ENCODE results near the gene PLS1. TPM values are rescaled to one million over a fixed set of nuclear protein-coding genes. Genes with fewer than 3 reads are reported as not detected.

Gene PLS1
- total RNA-seq, 2 donors from 2014 or later, result 11.3 to 26.4 TPM

DNA sequence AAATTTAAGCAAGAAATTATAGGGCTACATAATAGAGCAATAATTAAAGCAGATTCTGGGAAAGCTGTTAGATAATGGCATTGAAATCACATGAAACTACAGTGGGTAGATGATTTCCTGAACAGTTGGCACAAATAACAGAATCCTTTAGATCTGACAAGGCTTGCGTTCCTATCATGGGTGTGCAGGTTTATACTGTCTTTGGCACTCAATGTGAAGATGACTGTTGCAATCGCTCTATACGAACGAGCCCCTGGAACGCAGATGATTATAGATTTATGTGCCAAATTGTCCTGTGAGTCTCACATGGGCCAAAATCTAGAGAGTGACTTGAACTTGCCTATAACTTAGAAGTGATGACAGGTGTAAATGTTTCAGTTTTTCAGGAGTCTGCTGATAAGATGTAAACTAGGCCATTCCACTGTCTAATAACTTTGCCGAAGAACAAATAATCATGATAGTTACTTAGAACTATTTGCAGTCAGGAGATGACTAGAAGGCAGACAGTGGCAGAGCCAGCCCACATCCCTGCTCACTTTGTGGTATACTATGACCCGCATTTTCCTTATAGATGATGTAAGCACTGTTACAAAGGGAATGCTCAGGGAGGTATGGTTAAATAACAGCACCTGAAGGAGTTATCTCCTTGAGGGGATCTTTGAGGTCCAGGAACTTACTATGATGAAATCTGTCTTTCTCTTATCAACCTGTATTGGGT lies 97.1 kb downstream of the PLS1 start:
- Histone ChIP-seq H3K4me1 (ENCODE audit: control insufficient read depth, insufficient read depth, low read length) (no peaks in the 10 kb centered on the region), H3K27me3 (ENCODE audit: control insufficient read depth, insufficient read depth, low read length, poor library complexity, severe bottlenecking) (no peaks in the 10 kb centered on the region), H3K9ac (ENCODE audit: extremely low read depth, low read length, poor library complexity, severe bottlenecking) (no peak overlapping the region), H3K36me3 (ENCODE audit: control insufficient read depth, insufficient read depth, low read length) (no peaks in the 10 kb centered on the region), H3K9me3 (ENCODE audit: control insufficient read depth, low read length) (no peaks in the 10 kb centered on the region), H3K27ac (ENCODE audit: low read depth, low read length) (no peak overlapping the region), H3K4me3 (ENCODE audit: low read length) (no peak overlapping the region)
- H3K27ac Mint-ChIP-seq, result no peak overlapping the region
- TF ChIP-seq, protein P1, sequence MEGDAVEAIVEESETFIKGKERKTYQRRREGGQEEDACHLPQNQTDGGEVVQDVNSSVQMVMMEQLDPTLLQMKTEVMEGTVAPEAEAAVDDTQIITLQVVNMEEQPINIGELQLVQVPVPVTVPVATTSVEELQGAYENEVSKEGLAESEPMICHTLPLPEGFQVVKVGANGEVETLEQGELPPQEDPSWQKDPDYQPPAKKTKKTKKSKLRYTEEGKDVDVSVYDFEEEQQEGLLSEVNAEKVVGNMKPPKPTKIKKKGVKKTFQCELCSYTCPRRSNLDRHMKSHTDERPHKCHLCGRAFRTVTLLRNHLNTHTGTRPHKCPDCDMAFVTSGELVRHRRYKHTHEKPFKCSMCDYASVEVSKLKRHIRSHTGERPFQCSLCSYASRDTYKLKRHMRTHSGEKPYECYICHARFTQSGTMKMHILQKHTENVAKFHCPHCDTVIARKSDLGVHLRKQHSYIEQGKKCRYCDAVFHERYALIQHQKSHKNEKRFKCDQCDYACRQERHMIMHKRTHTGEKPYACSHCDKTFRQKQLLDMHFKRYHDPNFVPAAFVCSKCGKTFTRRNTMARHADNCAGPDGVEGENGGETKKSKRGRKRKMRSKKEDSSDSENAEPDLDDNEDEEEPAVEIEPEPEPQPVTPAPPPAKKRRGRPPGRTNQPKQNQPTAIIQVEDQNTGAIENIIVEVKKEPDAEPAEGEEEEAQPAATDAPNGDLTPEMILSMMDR (conservative IDR thresholded peaks at IDR 0.05), result no peak
- H3K27me3 Mint-ChIP-seq (ENCODE audit: insufficient read depth), result no peaks in the 10 kb centered on the region
- H3K9me3 Mint-ChIP-seq, result no peaks in the 10 kb centered on the region
- no peaks in the 10 kb centered on the region for H3K36me3 Mint-ChIP-seq (ENCODE audit: low read depth)
- no peak overlapping the region for H3K4me3 Mint-ChIP-seq
- H3K4me1 Mint-ChIP-seq, result no peaks in the 10 kb centered on the region
- no peak for DNase-seq
- 86 to 88% methylated on average over 6 to 7 of the region's 7 CpGs for WGBS, 2 experiments (ENCODE audit: insufficient coverage in 1 of 2, insufficient read length in 1 of 2)

DNA sequence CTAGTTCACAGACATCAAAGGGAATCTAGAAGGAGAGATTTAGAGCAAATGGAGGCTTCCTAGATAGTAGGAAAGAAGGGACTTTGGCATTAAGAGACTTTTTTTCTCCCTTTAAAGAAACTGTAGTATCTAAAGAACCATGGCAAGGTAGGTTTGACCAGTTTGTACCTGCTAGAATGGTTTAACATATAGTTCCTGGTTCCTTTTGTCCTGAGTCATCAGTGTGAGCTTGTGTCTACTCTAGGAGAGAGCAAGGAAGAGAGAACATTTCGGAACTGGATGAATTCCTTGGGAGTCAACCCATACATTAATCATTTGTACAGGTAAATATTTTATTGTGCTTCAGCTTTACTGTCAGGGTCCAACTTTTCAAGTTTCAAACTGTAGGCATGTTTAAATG lies 98.0 kb downstream of the PLS1 start:
- TF ChIP-seq, protein P1 (conservative IDR thresholded peaks at IDR 0.05), result no peak
- Histone ChIP-seq H3K27ac (ENCODE audit: low read depth, low read length) (no peak overlapping the region), H3K4me1 (ENCODE audit: control insufficient read depth, insufficient read depth, low read length) (no peaks in the 10 kb centered on the region), H3K9me3 (ENCODE audit: control insufficient read depth, low read length) (no peaks in the 10 kb centered on the region), H3K36me3 (ENCODE audit: control insufficient read depth, insufficient read depth, low read length) (no peaks in the 10 kb centered on the region), H3K27me3 (ENCODE audit: control insufficient read depth, insufficient read depth, low read length, poor library complexity, severe bottlenecking) (no peaks in the 10 kb centered on the region), H3K9ac (ENCODE audit: extremely low read depth, low read length, poor library complexity, severe bottlenecking) (no peak overlapping the region), H3K4me3 (ENCODE audit: low read length) (no peak overlapping the region)
- Mint-ChIP-seq H3K27me3 (ENCODE audit: insufficient read depth) (no peaks in the 10 kb centered on the region), H3K9me3 (no peaks in the 10 kb centered on the region), H3K4me3 (no peak overlapping the region), H3K4me1 (no peaks in the 10 kb centered on the region), H3K27ac (no peak overlapping the region), H3K36me3 (ENCODE audit: low read depth) (no peaks in the 10 kb centered on the region)
- no peak for DNase-seq
- 100% methylated on average over 1 of the region's 1 CpG; no CpG with 5 or more reads in 1 of the 2 experiments for WGBS, 2 experiments (ENCODE audit: insufficient coverage in 1 of 2, insufficient read length in 1 of 2)

DNA sequence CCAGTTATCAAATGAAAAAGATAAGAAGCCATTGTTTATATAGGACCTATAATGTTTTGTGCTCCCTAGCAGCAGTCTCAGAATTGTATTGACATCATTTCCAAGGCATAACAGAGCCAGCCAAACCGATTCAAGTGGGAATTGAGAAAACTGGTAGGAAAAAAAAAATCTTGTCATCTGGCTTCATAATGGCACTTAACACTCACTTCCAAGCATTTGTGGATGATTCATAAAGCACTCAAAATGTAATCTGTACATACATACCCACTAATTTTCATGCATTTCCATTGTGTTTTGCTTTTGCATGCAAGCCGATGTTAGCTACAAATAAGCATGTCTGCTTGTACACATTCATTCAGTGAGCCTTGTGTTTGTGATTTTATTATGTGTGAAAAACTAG lies 109.0 kb downstream of the PLS1 start:
- Histone ChIP-seq H3K4me1 (ENCODE audit: control insufficient read depth, insufficient read depth, low read length) (no peaks in the 10 kb centered on the region), H3K9me3 (ENCODE audit: control insufficient read depth, low read length) (no peaks in the 10 kb centered on the region), H3K36me3 (ENCODE audit: control insufficient read depth, insufficient read depth, low read length) (no peaks in the 10 kb centered on the region), H3K27me3 (ENCODE audit: control insufficient read depth, insufficient read depth, low read length, poor library complexity, severe bottlenecking) (no peaks in the 10 kb centered on the region), H3K4me3 (ENCODE audit: low read length) (no peak overlapping the region), H3K27ac (ENCODE audit: low read depth, low read length) (no peak overlapping the region), H3K9ac (ENCODE audit: extremely low read depth, low read length, poor library complexity, severe bottlenecking) (no peak overlapping the region)
- no peak overlapping the region for H3K4me3 Mint-ChIP-seq
- WGBS, 2 experiments (ENCODE audit: insufficient coverage in 1 of 2, insufficient read length in 1 of 2), result 89 to 100% methylated on average over 1 to 2 of the region's 2 CpGs
- no peak for DNase-seq
- no peaks in the 10 kb centered on the region for H3K9me3 Mint-ChIP-seq
- H3K36me3 Mint-ChIP-seq (ENCODE audit: low read depth), result no peaks in the 10 kb centered on the region
- TF ChIP-seq, protein P1 (conservative IDR thresholded peaks at IDR 0.05), result no peak
- H3K27ac Mint-ChIP-seq, result no peak overlapping the region
- H3K27me3 Mint-ChIP-seq (ENCODE audit: insufficient read depth), result no peaks in the 10 kb centered on the region
- H3K4me1 Mint-ChIP-seq, result no peaks in the 10 kb centered on the region
